GM19240 (cell line): ENCODE measurements around the gene GTF2H4.
A peak's percentile ranks its signal among the peaks of the same experiment; 100 is the strongest.

Experiments used
- DNase-seq: peaks from one replicate; pipeline ENCODE4 v3.0.0; 2011; ENCODE audit warnings: low spot score; ENCODE audit not compliant: insufficient read length

Gene GTF2H4

GRCh38 chr6:30954631-30955366 is 46.8 kb downstream of the GTF2H4 start:
- DNase-seq: no peak

- DNase-seq: peak; percentile 66
These were observed 47.5 kb downstream of the GTF2H4 start for GRCh38 chr6:30955367-30956042.

GRCh38 chr6:30957716-30958115 is 49.7 kb downstream of the GTF2H4 start:
- DNase-seq: no peak

GRCh38 chr6:30960907-30961673 is 53.1 kb downstream of the GTF2H4 start:
- DNase-seq: no peak

- no peak for DNase-seq
These were observed 54.7 kb downstream of the GTF2H4 start for GRCh38 chr6:30962716-30963115.

- no peak for DNase-seq
These were observed 55.6 kb downstream of the GTF2H4 start for GRCh38 chr6:30963641-30964040.
